C4-2B (cell line): ENCODE data around the gene PPP1R1C.

Source experiments
- ZFX ChIP-seq: fragments of 450-650 bp; IDR thresholded peaks from 2 replicates; pipeline ENCODE4 v1.6.1; 2017
- TF ChIP-seq, protein P1 (sequence below): fragments of 450-650 bp; conservative IDR thresholded peaks from 2 replicates; pipeline ENCODE4 v1.5.1; 2017; ENCODE audit warnings: mild to moderate bottlenecking

DNA sequence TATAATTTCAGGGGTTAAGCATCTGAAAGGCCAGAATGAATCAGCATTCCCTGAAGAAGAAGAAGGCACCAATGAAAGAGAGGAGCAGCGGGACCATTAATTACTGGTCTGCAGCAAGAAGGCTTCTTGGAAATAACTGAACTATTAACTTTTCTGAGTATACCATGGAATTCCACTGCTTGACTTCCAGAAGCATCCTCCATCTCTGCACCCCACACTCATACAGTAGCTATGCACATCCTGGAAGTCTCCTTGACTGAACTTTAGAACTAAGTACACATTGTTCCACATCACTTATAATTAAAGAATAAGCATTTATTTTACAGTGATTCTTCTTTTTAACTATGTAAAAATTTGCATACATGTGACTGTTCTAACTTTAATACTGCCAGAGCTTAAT lies 131.5 kb downstream of the PPP1R1C start:
- TF ChIP-seq, protein P1, sequence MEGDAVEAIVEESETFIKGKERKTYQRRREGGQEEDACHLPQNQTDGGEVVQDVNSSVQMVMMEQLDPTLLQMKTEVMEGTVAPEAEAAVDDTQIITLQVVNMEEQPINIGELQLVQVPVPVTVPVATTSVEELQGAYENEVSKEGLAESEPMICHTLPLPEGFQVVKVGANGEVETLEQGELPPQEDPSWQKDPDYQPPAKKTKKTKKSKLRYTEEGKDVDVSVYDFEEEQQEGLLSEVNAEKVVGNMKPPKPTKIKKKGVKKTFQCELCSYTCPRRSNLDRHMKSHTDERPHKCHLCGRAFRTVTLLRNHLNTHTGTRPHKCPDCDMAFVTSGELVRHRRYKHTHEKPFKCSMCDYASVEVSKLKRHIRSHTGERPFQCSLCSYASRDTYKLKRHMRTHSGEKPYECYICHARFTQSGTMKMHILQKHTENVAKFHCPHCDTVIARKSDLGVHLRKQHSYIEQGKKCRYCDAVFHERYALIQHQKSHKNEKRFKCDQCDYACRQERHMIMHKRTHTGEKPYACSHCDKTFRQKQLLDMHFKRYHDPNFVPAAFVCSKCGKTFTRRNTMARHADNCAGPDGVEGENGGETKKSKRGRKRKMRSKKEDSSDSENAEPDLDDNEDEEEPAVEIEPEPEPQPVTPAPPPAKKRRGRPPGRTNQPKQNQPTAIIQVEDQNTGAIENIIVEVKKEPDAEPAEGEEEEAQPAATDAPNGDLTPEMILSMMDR, result no peak
- no peak for TF ChIP-seq ZFX
